Esophagus (tissue), 2 donors: Measurements from ENCODE around the gene PHYKPL. TPM values are rescaled to one million over a fixed set of nuclear protein-coding genes. Genes with fewer than 3 reads are reported as not detected.
"Not testable (repeated sequence)": the region's sequence is repeated elsewhere in the genome, so short reads cannot be mapped to it uniquely, and the experiment has no call there.

ENCODE experiments used
- H3K27ac ChIP-seq, 2 donors: one replicate each; pipeline ENCODE4 v1.5.1; 2013; ENCODE audit warnings: low read depth in 2 of 2, mild to moderate bottlenecking in 2 of 2, inconsistent platforms in 1 of 2, low read length in 1 of 2, moderate library complexity in 1 of 2
- H3K27me3 ChIP-seq, 2 donors: one replicate each; pipeline ENCODE4 v1.6.1; 2013; ENCODE audit warnings: low read length in 2 of 2, control low read depth in 1 of 2, mild to moderate bottlenecking in 1 of 2; ENCODE audit not compliant: insufficient read depth in 2 of 2, control insufficient read depth in 1 of 2
- H3K36me3 ChIP-seq, 2 donors: one replicate each; pipeline ENCODE4 v1.6.1; 2013; ENCODE audit warnings: low read length in 1 of 2; ENCODE audit not compliant: control insufficient read depth in 2 of 2, insufficient read depth in 2 of 2
- H3K4me1 ChIP-seq, 2 donors: one replicate each; pipeline ENCODE4 v1.6.1; 2013; ENCODE audit warnings: low read length in 1 of 2; ENCODE audit not compliant: control insufficient read depth in 2 of 2, insufficient read depth in 2 of 2
- H3K4me3 ChIP-seq, 2 donors: one replicate each; pipeline ENCODE4 v1.5.1; 2013; ENCODE audit warnings: low read length in 2 of 2, mild to moderate bottlenecking in 2 of 2, low read depth in 1 of 2, moderate library complexity in 1 of 2
- H3K9me3 ChIP-seq, 2 donors: one replicate each; pipeline ENCODE4 v1.6.1; 2013; ENCODE audit warnings: mild to moderate bottlenecking in 2 of 2, low read depth in 1 of 2, low read length in 1 of 2, moderate library complexity in 1 of 2; ENCODE audit not compliant: control insufficient read depth in 2 of 2, insufficient read depth in 1 of 2
- WGBS, 2 donors: extraction: QIAGEN DNeasy Blood & Tissue Kit; methylation state at CpG; one replicate each; pipeline ENCODE4 v1.1.7; 2013; 5-methylcytosine and 5-hydroxymethylcytosine counted together
- polyA plus RNA-seq, 2 donors: library from polyadenylated mRNA; stranded (reverse); fragments of 200-250 nt; gene quantifications; one replicate each; pipeline ENCODE4 v1.2.3, GENCODE V29; 2013
- donor health status: healthy with polysubstance abuse.
- donor health status: Bipolar disorder and iron deficiency.

The PHYKPL gene
- polyA plus RNA-seq, 2 donors = 21.1 to 35.8 TPM

DNA sequence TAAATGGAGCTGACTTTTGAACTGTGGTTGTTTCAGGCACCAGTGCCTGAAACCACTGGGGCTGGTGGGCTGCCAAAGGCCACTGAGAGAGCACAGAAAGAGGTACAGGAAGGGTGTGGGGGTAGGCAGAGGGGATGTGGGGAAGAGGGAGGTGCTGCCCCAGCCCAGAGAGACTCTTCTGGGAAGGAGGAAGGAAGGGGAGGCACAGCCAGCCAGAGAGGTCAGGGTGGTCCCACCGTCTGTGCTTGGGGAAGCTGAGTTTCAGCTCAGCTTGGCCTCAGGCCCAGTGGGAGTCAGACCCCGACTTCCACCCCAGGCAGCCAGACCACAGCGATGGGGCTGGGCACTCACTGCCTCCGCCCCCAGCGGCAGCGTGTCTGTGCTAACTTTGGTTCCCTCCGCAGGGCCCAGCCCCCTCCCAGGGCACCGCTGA is 8.6 kb upstream of the PHYKPL start:
- Histone ChIP-seq H3K36me3 (no peaks in the 10 kb centered on the region), H3K27me3 (no peaks in the 10 kb centered on the region), H3K9me3 (no peaks in the 10 kb centered on the region), H3K4me3 (no peak overlapping the region), H3K4me1 (peaks cover 0 to 5% of the 10 kb centered on the region in 2 donors), H3K27ac (peak overlapping the region in 1 of 2 donors; percentile 25)
- WGBS, 2 donors = 59 to 74% methylated on average over 8 of the region's 8 CpGs

DNA sequence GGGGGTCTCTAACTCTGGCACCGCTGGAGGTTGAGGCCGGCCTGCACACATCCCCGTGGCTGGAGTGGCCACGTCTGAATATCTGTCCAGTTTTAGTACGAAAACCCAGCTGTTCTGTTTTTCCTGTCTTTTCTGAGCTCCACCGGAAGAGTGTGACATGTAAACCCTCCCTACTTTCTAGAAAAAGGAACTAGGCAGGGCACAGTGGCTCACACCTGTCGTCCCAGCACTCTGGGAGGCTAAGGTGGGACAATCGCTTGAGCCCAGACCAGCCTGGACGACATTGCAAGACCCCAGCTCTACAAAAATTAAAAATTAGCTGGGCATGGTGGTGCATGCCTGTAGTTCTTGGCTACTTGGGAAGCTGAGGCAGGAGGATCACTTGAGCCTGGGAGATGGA is 8.2 kb upstream of the PHYKPL start:
- Histone ChIP-seq H3K9me3 (no peaks in the 10 kb centered on the region), H3K27me3 (no peaks in the 10 kb centered on the region), H3K27ac (peak overlapping the region in 1 of 2 donors; percentile 18), H3K36me3 (no peaks in the 10 kb centered on the region), H3K4me3 (no peak overlapping the region), H3K4me1 (peaks cover 0 to 5% of the 10 kb centered on the region in 2 donors)
- 71 to 72% methylated on average over 9 of the region's 9 CpGs for WGBS, 2 donors

DNA sequence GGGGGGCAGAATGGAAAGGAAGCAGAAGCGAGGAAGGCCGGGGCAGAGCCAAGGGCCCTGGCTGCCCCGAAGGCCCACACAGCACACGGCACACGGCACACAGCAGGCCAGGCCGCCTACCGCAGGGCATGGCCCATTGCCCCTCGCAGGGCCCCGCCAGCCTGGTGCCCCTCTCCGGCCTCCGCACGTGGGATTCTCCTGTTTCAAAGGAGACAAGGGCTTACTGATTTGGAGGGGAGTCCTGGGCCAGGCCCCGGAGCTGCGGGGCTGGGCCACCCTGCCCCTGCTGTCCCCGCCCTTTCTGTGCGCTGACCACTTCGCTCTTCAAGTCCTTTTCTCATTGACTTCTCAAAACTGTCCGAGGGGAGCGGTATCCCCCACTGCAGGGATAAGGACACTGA is 7.7 kb upstream of the PHYKPL start:
- no peaks in the 10 kb centered on the region for H3K9me3 ChIP-seq
- peaks cover 0 to 5% of the 10 kb centered on the region in 2 donors for H3K4me1 ChIP-seq
- H3K27ac ChIP-seq = peak overlapping the region in 1 of 2 donors; percentile 18
- H3K36me3 ChIP-seq = no peaks in the 10 kb centered on the region
- H3K4me3 ChIP-seq = no peak overlapping the region
- H3K27me3 ChIP-seq = no peaks in the 10 kb centered on the region
- 85 to 93% methylated on average over 16 to 19 of the region's 19 CpGs for WGBS, 2 donors

DNA sequence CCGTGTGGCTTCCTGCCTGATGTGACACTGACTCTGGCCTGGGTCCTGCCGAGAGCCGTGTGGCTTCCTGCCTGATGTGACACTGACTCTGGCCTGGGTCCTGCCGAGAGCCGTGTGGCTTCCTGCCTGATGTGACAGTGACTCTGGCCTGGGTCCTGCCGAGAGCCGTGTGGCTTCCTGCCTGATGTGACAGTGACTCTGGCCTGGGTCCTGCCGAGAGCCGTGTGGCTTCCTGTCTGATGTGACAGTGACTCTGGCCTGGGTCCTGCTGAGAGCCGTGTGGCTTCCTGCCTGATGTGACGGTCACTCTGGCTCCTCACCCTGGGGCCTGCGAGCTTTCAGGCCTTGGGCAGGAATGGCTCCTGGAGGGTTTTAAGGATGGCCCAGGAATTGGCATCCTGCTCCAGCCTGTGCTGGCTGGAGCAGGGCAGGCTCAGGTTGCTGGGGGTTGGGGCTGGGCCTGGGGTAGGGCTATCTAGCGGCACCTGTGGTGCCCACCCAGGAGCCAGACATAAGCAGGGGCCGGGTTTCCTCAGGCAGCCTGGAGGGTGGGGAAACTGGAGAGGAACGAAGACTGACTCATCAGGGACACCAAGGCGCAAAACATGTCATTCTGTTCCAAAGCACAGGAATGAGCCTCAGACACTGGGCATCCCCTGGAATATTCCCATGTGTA is 7.2 kb upstream of the PHYKPL start:
- H3K9me3 ChIP-seq, H3K36me3 ChIP-seq, H3K4me3 ChIP-seq, H3K4me1 ChIP-seq, H3K27me3 ChIP-seq: not testable (repeated sequence)
- 59 to 60% methylated on average over 13 to 16 of the region's 16 CpGs for WGBS, 2 donors
- H3K27ac ChIP-seq = peak overlapping the region; percentile 16 to 30

DNA sequence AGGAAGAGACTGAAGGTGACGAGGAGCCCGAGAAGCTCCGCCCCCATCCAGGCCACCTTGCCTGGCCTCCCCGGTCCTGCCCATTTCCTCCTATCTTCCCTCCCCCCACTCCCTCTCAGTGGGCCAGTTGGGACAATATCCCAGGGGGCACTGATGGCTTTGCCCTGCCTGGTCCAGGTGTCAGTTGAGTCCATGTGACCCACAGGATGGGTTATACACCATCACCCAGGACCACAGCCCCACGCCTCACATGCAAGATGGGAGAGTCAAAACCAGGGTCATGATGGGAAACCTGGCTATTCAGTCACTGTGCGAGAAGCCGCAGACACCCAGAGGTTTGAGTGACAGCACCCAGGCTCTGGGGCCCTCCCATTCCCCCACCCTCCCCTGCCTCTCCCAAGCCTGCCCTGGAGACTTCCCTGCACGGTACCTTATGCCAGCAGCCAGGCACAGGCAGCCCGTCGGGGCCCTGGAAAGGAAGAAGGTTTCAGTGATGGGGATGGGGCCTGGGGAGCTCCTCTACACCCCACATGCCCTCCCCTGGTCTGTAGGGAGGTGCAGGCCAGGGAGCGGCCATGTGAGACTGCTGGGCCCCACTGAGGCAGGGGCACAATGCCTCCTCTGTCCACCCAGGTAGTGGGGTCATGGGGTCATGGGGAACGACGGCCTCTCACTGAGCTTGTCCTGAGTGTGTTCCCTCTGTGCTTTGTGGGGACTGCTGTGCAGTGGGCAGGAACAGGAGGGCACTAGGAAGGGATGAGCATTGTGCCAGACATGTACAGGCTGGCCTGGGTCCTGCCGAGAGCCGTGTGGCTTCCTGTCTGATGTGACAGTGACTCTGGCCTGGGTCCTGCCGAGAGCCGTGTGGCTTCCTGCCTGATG is 6.3 kb upstream of the PHYKPL start:
- Histone ChIP-seq H3K27ac (peak overlapping the region in 1 of 2 donors; percentile 37), H3K9me3 (no peaks in the 10 kb centered on the region), H3K36me3 (no peaks in the 10 kb centered on the region), H3K4me1 (peaks cover 0 to 5% of the 10 kb centered on the region in 2 donors), H3K4me3 (no peak overlapping the region), H3K27me3 (no peaks in the 10 kb centered on the region)
- 49 to 58% methylated on average over 17 of the region's 17 CpGs for WGBS, 2 donors

DNA sequence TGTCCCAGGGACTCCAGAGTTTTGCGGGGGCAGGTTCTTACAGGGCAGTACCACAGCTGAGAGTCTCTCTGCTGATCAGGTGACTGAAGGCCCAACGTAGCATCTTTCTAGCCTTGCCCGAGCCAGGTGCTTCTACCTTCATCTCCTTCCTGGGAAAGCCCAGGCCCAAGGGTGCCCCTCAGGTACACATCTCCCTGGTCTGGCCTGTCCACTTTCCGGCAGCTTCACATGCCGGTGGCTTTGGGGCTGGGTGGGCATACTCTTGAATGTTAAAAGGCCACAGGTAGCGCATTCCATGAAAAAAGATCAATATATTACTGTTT is 5.7 kb upstream of the PHYKPL start:
- Histone ChIP-seq H3K4me1 (peaks cover 0 to 3% of the 10 kb centered on the region in 2 donors), H3K9me3 (no peaks in the 10 kb centered on the region), H3K4me3 (no peak overlapping the region), H3K27me3 (no peaks in the 10 kb centered on the region), H3K27ac (no peak overlapping the region), H3K36me3 (no peaks in the 10 kb centered on the region)
- WGBS, 2 donors = 97 to 98% methylated on average over 6 of the region's 6 CpGs

DNA sequence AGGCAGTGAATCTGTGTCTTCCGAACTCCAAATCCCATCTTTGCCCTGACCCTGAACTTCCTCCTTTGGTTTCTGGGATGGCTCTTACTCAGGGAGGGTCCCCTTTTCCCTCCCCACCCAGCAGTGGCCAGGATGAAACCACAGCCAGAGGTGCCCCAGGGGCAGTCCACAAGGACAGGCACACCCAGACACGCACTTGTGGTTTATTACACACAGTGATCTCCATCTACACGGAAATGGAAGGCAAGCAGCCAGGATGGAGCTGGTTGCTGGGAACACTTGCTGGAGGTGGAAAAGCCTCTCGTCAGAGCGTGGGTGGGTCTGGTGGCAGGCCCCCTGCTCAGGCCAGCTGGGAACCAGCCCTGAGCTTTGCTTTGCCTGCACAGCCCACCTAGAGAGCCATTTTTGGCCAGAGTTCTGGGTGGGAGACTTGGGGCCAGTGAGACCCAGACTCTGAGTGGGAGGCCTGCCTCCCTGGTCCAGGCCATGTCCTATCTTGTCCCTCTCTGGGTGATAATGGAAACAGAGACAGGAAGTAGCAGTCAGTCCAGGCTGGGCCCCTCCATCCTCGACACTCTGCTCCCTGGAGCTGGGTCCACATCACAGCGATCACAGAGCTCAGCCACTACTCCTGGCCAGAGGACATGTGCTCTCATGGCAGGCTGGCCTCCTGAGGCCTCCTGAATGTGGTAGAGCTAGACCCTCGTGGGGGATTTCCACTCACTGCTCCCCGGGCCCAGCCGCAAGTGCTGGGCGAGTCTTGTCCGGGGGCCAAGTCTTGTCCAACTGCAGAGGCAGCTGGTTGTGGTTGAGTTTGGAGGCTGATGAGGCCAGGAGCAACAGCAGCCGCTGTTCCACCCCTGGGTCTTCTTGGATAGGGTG is 5.1 kb upstream of the PHYKPL start:
- Histone ChIP-seq H3K4me1 (peaks cover 0 to 3% of the 10 kb centered on the region in 2 donors), H3K4me3 (no peak overlapping the region), H3K9me3 (no peaks in the 10 kb centered on the region), H3K27ac (peak overlapping the region in 1 of 2 donors; percentile 34), H3K36me3 (no peaks in the 10 kb centered on the region), H3K27me3 (no peaks in the 10 kb centered on the region)
- WGBS, 2 donors = 66 to 68% methylated on average over 13 of the region's 13 CpGs

DNA sequence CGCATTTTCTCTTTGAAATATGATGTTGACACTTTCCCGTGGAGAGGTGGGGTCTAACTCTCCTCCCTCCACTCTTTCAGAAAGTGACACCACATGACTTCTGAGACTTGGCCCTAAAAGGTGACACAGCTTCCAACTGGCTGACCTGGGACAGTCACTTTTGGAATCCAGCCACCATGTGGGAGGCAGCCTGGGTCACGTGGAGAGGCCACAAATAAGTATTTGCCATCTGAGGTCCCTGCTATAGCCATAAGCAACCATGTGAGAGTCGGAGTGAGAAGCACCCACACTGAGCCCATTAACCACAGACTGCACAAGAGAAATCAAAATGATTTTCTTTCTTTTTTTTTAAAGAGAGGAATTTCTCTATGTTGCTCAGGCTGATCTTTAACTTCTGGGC is 4.1 kb upstream of the PHYKPL start:
- Histone ChIP-seq H3K36me3 (no peaks in the 10 kb centered on the region), H3K4me1 (peaks cover under 1 to 4% of the 10 kb centered on the region in 2 donors), H3K27me3 (no peaks in the 10 kb centered on the region), H3K9me3 (no peaks in the 10 kb centered on the region), H3K4me3 (no peak overlapping the region), H3K27ac (no peak overlapping the region)
- 53 to 59% methylated on average over 4 of the region's 4 CpGs for WGBS, 2 donors

DNA sequence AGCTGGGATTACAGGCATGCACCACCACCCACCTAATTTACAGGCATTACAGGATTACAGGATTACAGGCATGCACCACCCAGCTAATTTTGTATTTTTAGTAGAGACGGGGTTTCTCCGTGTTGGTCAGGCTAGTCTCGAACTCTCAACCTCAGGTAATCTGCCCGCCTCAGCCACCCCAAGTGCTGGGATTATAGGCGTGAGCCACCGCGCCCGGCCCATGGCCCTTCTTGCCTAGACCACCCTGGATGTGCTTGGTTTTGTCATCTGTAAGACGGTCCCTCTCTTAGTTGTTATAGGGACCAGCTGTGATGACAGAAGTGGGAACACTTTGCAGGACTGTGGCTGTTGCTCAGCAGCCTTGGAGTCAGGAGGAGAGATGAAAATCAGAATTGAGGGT is 3.5 kb upstream of the PHYKPL start:
- H3K4me3 ChIP-seq = no peak overlapping the region
- 92 to 98% methylated on average over 9 of the region's 9 CpGs for WGBS, 2 donors
- no peak overlapping the region for H3K27ac ChIP-seq
- no peaks in the 10 kb centered on the region for H3K9me3 ChIP-seq
- H3K36me3 ChIP-seq = peaks cover 0 to 1% of the 10 kb centered on the region in 2 donors
- no peaks in the 10 kb centered on the region for H3K27me3 ChIP-seq
- peaks cover 6 to 10% of the 10 kb centered on the region in 2 donors for H3K4me1 ChIP-seq
